Measurements from ENCODE around the gene SLC44A5.

DNA sequence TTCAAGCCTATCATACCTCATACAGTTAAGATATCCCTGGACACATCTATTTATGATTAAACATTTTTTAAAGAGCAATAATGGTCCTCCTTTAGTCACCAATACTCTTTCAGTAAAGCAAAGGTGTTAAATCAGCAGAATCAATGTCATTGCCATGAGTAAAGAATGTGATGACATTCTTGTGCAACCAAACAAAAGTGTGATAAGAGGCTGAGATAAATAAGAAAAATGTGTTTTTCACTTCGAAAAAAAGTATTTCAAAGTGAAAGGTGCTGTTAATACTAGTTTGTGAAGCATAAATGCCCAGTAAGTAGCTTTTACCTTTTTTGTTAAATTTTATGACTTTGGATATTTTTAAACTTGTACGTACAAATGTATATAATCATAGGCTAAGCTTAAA is 8.4 kb downstream of the SLC44A5 start:
- TF ChIP-seq, protein P1, sequence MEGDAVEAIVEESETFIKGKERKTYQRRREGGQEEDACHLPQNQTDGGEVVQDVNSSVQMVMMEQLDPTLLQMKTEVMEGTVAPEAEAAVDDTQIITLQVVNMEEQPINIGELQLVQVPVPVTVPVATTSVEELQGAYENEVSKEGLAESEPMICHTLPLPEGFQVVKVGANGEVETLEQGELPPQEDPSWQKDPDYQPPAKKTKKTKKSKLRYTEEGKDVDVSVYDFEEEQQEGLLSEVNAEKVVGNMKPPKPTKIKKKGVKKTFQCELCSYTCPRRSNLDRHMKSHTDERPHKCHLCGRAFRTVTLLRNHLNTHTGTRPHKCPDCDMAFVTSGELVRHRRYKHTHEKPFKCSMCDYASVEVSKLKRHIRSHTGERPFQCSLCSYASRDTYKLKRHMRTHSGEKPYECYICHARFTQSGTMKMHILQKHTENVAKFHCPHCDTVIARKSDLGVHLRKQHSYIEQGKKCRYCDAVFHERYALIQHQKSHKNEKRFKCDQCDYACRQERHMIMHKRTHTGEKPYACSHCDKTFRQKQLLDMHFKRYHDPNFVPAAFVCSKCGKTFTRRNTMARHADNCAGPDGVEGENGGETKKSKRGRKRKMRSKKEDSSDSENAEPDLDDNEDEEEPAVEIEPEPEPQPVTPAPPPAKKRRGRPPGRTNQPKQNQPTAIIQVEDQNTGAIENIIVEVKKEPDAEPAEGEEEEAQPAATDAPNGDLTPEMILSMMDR (IDR thresholded peaks at IDR 0.05), result no peak
- no peak for TF ChIP-seq EZH2 (IDR thresholded peaks at IDR 0.05; ENCODE audit: borderline replicate concordance, insufficient read depth, low read depth, low read length, poor library complexity, severe bottlenecking)
